ENCODE results near the gene SP3.
A peak's percentile ranks its signal among the peaks of the same experiment; 100 is the strongest.

SP3 gene

GRCh38 chr2:173965372-173966025 lies at the start of gene SP3:
SP3 (minus strand) TSS chr2:173965373; CDS start chr2:173965171, 202 bp downstream.
- DNase-seq = peak; percentile 88

DNA sequence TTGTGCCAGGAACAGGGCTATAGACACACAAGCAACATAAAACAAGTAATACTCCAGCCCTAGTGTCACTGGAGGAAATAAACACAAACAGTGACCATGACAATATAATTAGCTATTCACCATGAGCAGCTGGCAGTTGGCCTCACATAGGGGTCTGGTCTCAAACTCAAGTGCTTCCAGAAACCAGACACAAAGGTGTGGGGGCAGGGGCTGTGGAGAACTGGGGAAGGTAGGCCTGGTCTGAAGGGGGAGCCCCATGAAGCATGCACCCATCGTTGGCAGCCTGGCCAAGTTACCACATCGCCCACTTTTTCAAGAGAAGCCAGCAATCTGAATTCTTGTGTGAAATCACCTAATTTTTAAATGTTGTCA lies 49.5 kb upstream of the SP3 start:
- no peak for DNase-seq

- no peak for DNase-seq
These were observed 49.0 kb upstream of the SP3 start for GRCh38 chr2:174014011-174014698.

DNA sequence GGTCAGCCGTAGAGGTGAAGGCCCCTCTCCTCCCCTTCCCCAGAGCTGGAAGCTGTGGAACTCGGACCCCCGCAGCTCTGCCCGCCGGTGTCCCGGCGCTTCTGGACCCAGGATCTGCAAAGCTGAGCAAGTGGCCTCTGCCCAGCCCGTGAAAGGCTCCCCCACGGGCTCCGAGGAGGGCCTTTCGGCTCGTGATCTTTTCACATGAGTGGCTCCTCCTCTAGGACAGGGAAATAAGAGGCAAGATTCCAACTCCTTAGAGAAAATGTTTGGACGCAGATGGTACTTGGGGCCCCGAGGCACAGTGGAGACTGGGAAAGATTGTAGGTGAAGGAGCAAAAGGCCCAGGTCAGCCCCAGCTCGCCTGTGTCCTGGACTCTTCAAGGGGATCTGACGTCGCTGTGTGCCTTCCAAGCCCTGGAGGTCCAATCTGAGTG lies 48.2 kb upstream of the SP3 start:
- no peak for DNase-seq

DNA sequence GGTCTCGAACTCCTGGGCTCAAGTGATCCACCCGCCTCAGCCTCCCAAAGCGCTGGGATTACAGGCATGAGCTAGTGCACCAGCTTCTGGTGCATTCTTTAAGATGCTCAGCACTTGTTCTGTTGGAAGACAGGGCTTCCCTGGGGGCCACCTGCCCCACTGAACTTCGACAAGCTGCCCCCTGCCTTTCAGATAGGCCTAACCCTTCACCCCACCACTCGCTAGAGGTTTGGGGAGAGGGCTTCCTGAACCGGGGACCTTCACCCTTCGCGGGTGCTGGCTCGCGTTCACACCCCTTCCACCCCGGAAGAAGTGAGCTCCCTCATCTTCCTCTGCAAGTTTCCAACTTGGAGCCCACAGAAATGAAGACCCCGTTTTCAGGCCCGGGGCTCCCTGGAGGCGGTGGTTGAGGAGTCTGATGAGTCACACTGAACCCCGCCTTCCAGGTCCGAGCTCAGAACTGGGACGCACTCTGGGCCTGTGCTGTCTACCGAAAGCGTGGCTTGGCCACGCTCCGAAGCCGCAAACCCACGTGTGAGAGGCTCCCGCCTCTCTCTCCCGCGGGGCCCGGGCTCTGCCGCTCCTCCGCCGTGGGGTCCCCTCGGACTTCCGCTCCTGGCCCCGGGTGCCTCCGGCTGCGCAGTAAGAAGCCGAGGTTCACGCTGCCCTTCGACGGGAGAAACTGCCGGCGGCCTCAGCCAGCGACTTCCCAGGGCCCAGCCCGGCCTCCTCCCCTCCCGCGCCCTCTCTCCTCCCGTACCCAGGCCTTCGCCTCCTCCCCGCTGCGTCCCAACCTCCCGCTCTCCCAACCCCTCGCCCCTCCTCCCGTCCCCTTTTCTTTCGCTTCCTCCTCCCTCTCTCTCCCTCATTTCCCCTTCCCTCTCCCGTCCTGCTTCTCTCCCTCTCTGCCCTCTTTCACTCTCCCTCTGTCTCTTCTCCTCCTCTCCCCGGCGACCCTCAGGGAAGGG lies 47.5 kb upstream of the SP3 start:
- no peak for DNase-seq

DNA sequence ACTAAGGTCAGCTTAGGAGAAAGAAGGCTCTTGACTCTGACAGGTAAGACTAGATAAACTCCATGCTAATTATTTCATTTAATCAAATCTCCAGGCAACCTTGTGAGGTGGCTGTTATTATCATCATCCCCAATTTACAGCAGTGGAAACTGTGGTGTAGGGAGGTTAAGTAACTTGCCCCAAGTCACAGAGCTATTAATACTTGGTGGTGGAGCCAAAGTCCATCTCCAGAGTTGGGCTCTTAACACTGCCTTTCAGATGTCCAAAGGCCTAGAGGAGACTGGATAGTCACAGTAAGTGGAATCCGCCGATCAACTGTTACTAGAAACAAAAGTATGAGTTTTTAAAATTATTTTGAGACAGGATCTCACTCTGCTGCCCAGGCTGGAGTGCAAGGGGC lies 46.6 kb upstream of the SP3 start:
- DNase-seq = no peak

- DNase-seq = no peak
These were observed 46.0 kb upstream of the SP3 start for GRCh38 chr2:174011173-174011572.

GRCh38 chr2:174009488-174010223 lies 44.5 kb upstream of the SP3 start:
- DNase-seq = no peak

DNA sequence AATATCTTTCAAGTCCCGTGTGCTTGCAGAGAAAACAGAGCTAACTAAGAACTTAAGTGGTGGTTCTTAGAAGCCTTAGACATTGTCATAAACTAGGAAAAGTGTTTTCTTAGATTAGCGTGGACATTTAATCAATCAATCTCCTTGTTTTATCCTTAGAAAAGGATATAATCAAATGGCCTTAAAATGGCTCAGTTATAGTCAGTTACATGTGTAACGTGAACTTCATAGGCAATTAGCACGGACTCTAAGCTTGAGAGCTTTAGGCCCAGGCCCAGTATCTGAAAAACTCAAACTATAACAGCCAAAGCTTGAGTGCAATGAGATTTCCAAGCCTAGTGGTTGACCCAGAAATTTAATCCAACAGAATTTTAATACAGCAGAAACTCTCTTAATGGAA lies 43.5 kb upstream of the SP3 start:
- no peak for DNase-seq

- no peak for DNase-seq
These were observed 41.8 kb upstream of the SP3 start for GRCh38 chr2:174007010-174007409.

GRCh38 chr2:174005801-174006419 lies 40.7 kb upstream of the SP3 start:
- no peak for DNase-seq

GRCh38 chr2:174004905-174005605 lies 39.9 kb upstream of the SP3 start:
- DNase-seq = no peak

GRCh38 chr2:174003720-174004695 lies 38.8 kb upstream of the SP3 start:
- DNase-seq = no peak

GRCh38 chr2:174002679-174003078 lies 37.5 kb upstream of the SP3 start:
- DNase-seq = no peak

DNA sequence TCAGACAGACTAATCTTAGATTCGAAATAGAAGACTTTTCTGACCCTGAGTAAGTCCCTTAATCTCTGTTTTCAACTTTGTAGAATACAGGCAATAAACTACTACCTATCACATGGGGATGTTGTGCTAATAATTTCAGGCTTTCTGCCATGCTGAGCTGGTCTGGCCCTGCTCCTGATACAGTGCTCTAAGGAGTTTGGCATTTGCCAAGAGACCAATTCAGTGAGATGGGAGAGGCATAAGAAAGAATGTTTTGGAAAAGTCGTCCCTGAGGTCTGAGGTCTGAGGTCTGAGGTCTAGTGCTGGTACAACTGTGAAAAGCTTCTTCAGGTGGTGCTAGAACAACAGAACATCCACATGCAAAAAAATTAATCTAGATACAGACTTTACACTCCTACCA lies 35.9 kb upstream of the SP3 start:
- no peak for DNase-seq

DNA sequence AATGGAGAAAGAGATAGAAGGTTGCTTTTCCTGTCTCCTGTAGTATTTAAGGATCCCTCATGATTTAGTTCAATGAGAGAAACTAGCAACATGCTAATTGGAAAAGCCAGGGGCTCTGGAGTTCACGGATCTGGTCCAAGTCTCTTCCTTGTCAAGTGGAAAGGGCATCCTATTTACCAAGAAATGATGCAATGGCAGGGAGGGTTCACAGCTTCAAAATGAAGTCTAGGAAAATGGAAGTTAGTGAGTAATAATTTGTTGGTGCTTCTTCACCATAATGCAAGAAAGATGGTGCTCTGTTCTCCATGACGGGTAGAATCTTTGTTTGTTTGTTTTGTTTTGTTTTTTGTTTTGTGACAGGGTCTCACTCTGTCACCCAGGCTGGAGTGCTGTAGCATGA lies 34.6 kb upstream of the SP3 start:
- DNase-seq = no peak

GRCh38 chr2:173999272-173999671 lies 34.1 kb upstream of the SP3 start:
- no peak for DNase-seq

- DNase-seq = no peak
These were observed 33.2 kb upstream of the SP3 start for GRCh38 chr2:173998386-173998785.

DNA sequence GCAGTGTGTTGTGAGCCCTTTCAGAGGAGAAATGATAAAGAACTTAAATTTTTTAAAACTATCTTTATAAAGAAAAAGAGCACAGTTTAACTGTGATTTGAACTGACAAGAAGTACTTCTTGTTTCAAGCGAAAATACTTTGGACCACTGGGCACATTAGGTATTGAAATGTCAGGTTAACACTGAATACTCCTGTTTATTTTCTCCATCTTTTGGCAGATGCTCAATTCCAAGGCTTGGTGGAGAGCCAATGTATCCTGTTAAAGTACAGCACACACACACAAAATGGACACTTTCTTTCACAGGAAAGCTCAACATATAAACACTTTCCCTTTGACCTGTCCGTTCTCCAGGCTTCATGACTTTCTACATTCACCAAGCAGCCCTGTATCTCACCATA lies 32.6 kb upstream of the SP3 start:
- DNase-seq = no peak

- no peak for DNase-seq
These were observed 32.1 kb upstream of the SP3 start for GRCh38 chr2:173997269-173997668.

GRCh38 chr2:173996766-173997165 lies 31.6 kb upstream of the SP3 start:
- DNase-seq = no peak

Measured in T1000 (cell line).